AG04449 (cell line): ENCODE results near the gene CATSPERD.

ENCODE experiments used
- CTCF ChIA-PET: fragments of 350-600 bp; formaldehyde crosslinking; extraction: SDS; loops from one replicate; lab custom pipeline; 2021; ENCODE audit warnings: antibody characterized with exemption; lab: Yijun Ruan, JAX
- POLR2A ChIA-PET: fragments of 400-600, 350-600 bp; formaldehyde crosslinking; extraction: SDS; loops from one replicate; lab custom pipeline; 2020; ENCODE audit warnings: antibody characterized with exemption, inconsistent platforms; lab: Yijun Ruan, JAX
- DNase-seq: peaks from one replicate; pipeline ENCODE4 v3.0.0-alpha.2; 2010; ENCODE audit warnings: low read depth, low spot score
- H3K4me3 ChIP-seq: 2 replicates; pipeline ENCODE4 v1.5.1; 2011; ENCODE audit warnings: low read depth, mild to moderate bottlenecking, control low read depth, low read length
- CTCF ChIP-seq: IDR thresholded peaks from one replicate; pipeline ENCODE4 v1.5.1; 2011; ENCODE audit warnings: mild to moderate bottlenecking, moderate library complexity, low read length, control low read depth, inconsistent platforms; ENCODE audit not compliant: insufficient read depth; ENCODE audit errors: missing control alignments

The CATSPERD gene

GRCh38 chr19:5706876-5707573 lies 13.4 kb upstream of the CATSPERD start:
- no peak overlapping the region for H3K4me3 ChIP-seq
- ChIA-PET POLR2A (no interaction called here), CTCF (interaction anchor here (4.4 kb wide), 1 partner anchor 18 kb away, joined by 21 read pairs; the partner anchor contains the start of gene RPL36)
- TF ChIP-seq CTCF: no peak
- DNase-seq: no peak

- ChIA-PET CTCF (interaction anchor here (4.4 kb wide), 1 partner anchor 18 kb away, joined by 21 read pairs; the partner anchor contains the start of gene RPL36), POLR2A (no interaction called here)
- no peak for TF ChIP-seq CTCF
- DNase-seq: no peak
- H3K4me3 ChIP-seq: no peak overlapping the region
Measured at GRCh38 chr19:5707576-5708575, 12.6 kb upstream of the CATSPERD start.

- CTCF ChIA-PET: interaction anchor here (0.7 to 1.1 kb wide), 3 partner anchors 10 to 24 kb away, joined by 3 read pairs; no protein-coding TSS in a partner anchor
- no peak overlapping the region for H3K4me3 ChIP-seq
- TF ChIP-seq CTCF: no peak
- POLR2A ChIA-PET: no interaction called here
- no peak for DNase-seq
Measured at GRCh38 chr19:5711025-5711424, 9.4 kb upstream of the CATSPERD start.

- ChIA-PET POLR2A (interaction anchor here (0.6 to 1.1 kb wide), 3 partner anchors 10 to 22 kb away, joined by 3 read pairs; no protein-coding TSS in a partner anchor), CTCF (interaction anchor here (0.9 to 7.9 kb wide), 4 partner anchors 9 to 311 kb away, joined by 3 to 58 read pairs (median 4); partner anchors contain the start of gene RPL36)
- no peak for TF ChIP-seq CTCF
- no peak overlapping the region for H3K4me3 ChIP-seq
- no peak for DNase-seq
Measured at GRCh38 chr19:5711713-5712161, 8.7 kb upstream of the CATSPERD start.

GRCh38 chr19:5713228-5713627 lies 7.2 kb upstream of the CATSPERD start:
- ChIA-PET CTCF (interaction anchor here (1.0 to 7.9 kb wide), 3 partner anchors 22 to 309 kb away, joined by 4 to 58 read pairs (median 7); partner anchors contain the start of gene RPL36), POLR2A (interaction anchor here (2.0 kb wide), 1 partner anchor 22 kb away, joined by 10 read pairs; no protein-coding TSS in a partner anchor)
- no peak for DNase-seq
- TF ChIP-seq CTCF: no peak
- H3K4me3 ChIP-seq: no peak overlapping the region
